ENCODE measurements around the gene PHYKPL. TPM values are rescaled to one million over a fixed set of nuclear protein-coding genes. Genes with fewer than 3 reads are reported as not detected.
"Not testable (repeated sequence)": the region's sequence is repeated elsewhere in the genome, so short reads cannot be mapped to it uniquely, and the experiment has no call there.

The PHYKPL gene
- total RNA-seq, 3 donors from 2014 or later (not counting 1 experiment from before 2014, with no cell fraction given), result 111 to 134 (median 131) TPM

GRCh38 chr5:178257650-178258049, 25.0 kb upstream of the PHYKPL start:
- H3K9me3 Mint-ChIP-seq, result no peaks in the 10 kb centered on the region
- H3K36me3 Mint-ChIP-seq, result no peaks in the 10 kb centered on the region
- ATAC-seq (no peak), DNase-seq (no peak)
- no peak for TF ChIP-seq CTCF (IDR thresholded peaks at IDR 0.05)
- no peak overlapping the region for H3K4me3 Mint-ChIP-seq
- Histone ChIP-seq H3K36me3 (ENCODE audit: control insufficient read depth, insufficient read depth, low read length) (no peaks in the 10 kb centered on the region), H3K4me3 (ENCODE audit: low read length) (no peak overlapping the region), H3K27me3 (ENCODE audit: control insufficient read depth, insufficient read depth, low read length) (no peaks in the 10 kb centered on the region), H3K27ac (ENCODE audit: low read length) (no peak overlapping the region), H3K4me1 (ENCODE audit: control insufficient read depth, insufficient read depth, low read length) (peaks cover 15% of the 10 kb centered on the region), H3K9me3 (ENCODE audit: control insufficient read depth, insufficient read depth, low read length) (no peaks in the 10 kb centered on the region)
- 86% methylated on average over 4 of the region's 4 CpGs for WGBS (ENCODE audit: insufficient coverage)
- H3K27me3 Mint-ChIP-seq (ENCODE audit: low read depth in 2 of 2), result no peaks in the 10 kb centered on the region
- intact Hi-C loops (cut with micrococcal nuclease), result no loop called here
- H3K4me1 Mint-ChIP-seq, result no peaks in the 10 kb centered on the region
- no peak overlapping the region for H3K27ac Mint-ChIP-seq

- H3K36me3 Mint-ChIP-seq, result no peaks in the 10 kb centered on the region
- no peaks in the 10 kb centered on the region for H3K4me1 Mint-ChIP-seq
- H3K4me3 Mint-ChIP-seq, result no peak overlapping the region
- no peak overlapping the region for H3K27ac Mint-ChIP-seq
- Histone ChIP-seq H3K27me3 (ENCODE audit: control insufficient read depth, insufficient read depth, low read length) (no peaks in the 10 kb centered on the region), H3K4me1 (ENCODE audit: control insufficient read depth, insufficient read depth, low read length) (peaks cover 21% of the 10 kb centered on the region), H3K9me3 (ENCODE audit: control insufficient read depth, insufficient read depth, low read length) (no peaks in the 10 kb centered on the region), H3K4me3 (ENCODE audit: low read length) (no peak overlapping the region), H3K27ac (ENCODE audit: low read length) (no peak overlapping the region), H3K36me3 (ENCODE audit: control insufficient read depth, insufficient read depth, low read length) (no peaks in the 10 kb centered on the region)
- WGBS (ENCODE audit: insufficient coverage), result 78% methylated on average over 19 of the region's 19 CpGs
- no peak for TF ChIP-seq CTCF (IDR thresholded peaks at IDR 0.05)
- DNase-seq, result no peak
- intact Hi-C loops (cut with micrococcal nuclease), result no loop called here
- no peak for ATAC-seq
- no peaks in the 10 kb centered on the region for H3K27me3 Mint-ChIP-seq (ENCODE audit: low read depth in 2 of 2)
- no peaks in the 10 kb centered on the region for H3K9me3 Mint-ChIP-seq
Observed at GRCh38 chr5:178256746-178257145, 24.1 kb upstream of the PHYKPL start.

- H3K27me3 Mint-ChIP-seq (ENCODE audit: low read depth in 2 of 2); H3K9me3 ChIP-seq (ENCODE audit: control insufficient read depth, insufficient read depth, low read length); H3K27me3 ChIP-seq (ENCODE audit: control insufficient read depth, insufficient read depth, low read length); H3K4me3 Mint-ChIP-seq; H3K36me3 ChIP-seq (ENCODE audit: control insufficient read depth, insufficient read depth, low read length); DNase-seq; ATAC-seq; H3K27ac Mint-ChIP-seq; intact Hi-C loops (cut with micrococcal nuclease); H3K4me3 ChIP-seq (ENCODE audit: low read length); H3K27ac ChIP-seq (ENCODE audit: low read length); H3K36me3 Mint-ChIP-seq; H3K9me3 Mint-ChIP-seq: not testable (repeated sequence)
- peaks cover 12 to 16% of the 10 kb centered on the region in 2 donors for H3K4me1 Mint-ChIP-seq
- H3K4me1 ChIP-seq (ENCODE audit: control insufficient read depth, insufficient read depth, low read length), result peaks cover 28% of the 10 kb centered on the region
- 90% methylated on average over 17 of the region's 18 CpGs for WGBS (ENCODE audit: insufficient coverage)
Observed at GRCh38 chr5:178253632-178254031, 21.0 kb upstream of the PHYKPL start.

GRCh38 chr5:178252258-178252657, 19.7 kb upstream of the PHYKPL start:
- Histone ChIP-seq H3K9me3 (ENCODE audit: control insufficient read depth, insufficient read depth, low read length) (no peaks in the 10 kb centered on the region), H3K36me3 (ENCODE audit: control insufficient read depth, insufficient read depth, low read length) (no peaks in the 10 kb centered on the region), H3K27ac (ENCODE audit: low read length) (no peak overlapping the region), H3K4me3 (ENCODE audit: low read length) (no peak overlapping the region), H3K4me1 (ENCODE audit: control insufficient read depth, insufficient read depth, low read length) (peaks cover 42% of the 10 kb centered on the region), H3K27me3 (ENCODE audit: control insufficient read depth, insufficient read depth, low read length) (no peaks in the 10 kb centered on the region)
- H3K27me3 Mint-ChIP-seq (ENCODE audit: low read depth in 2 of 2), result peaks cover 0 to 3% of the 10 kb centered on the region in 2 donors
- H3K36me3 Mint-ChIP-seq, result no peaks in the 10 kb centered on the region
- 64% methylated on average over 8 of the region's 8 CpGs for WGBS (ENCODE audit: insufficient coverage)
- no peak overlapping the region for H3K4me3 Mint-ChIP-seq
- ATAC-seq (no peak), DNase-seq (no peak)
- TF ChIP-seq CTCF (IDR thresholded peaks at IDR 0.05), result no peak
- no peak overlapping the region for H3K27ac Mint-ChIP-seq
- peaks cover 17 to 23% of the 10 kb centered on the region in 2 donors for H3K4me1 Mint-ChIP-seq
- intact Hi-C loops (cut with micrococcal nuclease), result no loop called here
- H3K9me3 Mint-ChIP-seq, result peaks cover 0 to 3% of the 10 kb centered on the region in 2 donors

All from natural killer cell (primary cell).